Osteoblast (primary cell): ENCODE results near the gene PHETA1. TPM values are rescaled to one million over a fixed set of nuclear protein-coding genes. Genes with fewer than 3 reads are reported as not detected.
"Not testable (repeated sequence)": the region's sequence is repeated elsewhere in the genome, so short reads cannot be mapped to it uniquely, and the experiment has no call there.

Experiments
- DNase-seq: peaks from one replicate; pipeline ENCODE4 v3.0.0; 2011; ENCODE audit warnings: low spot score, mixed read lengths; ENCODE audit not compliant: insufficient read length; ENCODE audit errors: missing footprints
- H2AFZ ChIP-seq: 2 replicates; pipeline ENCODE4 v1.6.0; 2011; ENCODE audit warnings: mild to moderate bottlenecking, low read length
- H3K27ac ChIP-seq: 2 replicates; pipeline ENCODE4 v1.5.1; 2011; ENCODE audit warnings: mild to moderate bottlenecking, low read depth, low read length, moderate library complexity
- H3K27me3 ChIP-seq: 2 replicates; pipeline ENCODE4 v1.6.0; 2012; ENCODE audit warnings: mild to moderate bottlenecking, control low read depth, inconsistent platforms, low read length, moderate library complexity; ENCODE audit not compliant: insufficient read depth
- H3K36me3 ChIP-seq: 2 replicates; pipeline ENCODE4 v1.5.1; 2011; ENCODE audit warnings: mild to moderate bottlenecking, low read length, control low read depth, moderate library complexity; ENCODE audit not compliant: insufficient read depth
- H3K4me1 ChIP-seq: 2 replicates; pipeline ENCODE4 v1.5.1; 2011; ENCODE audit warnings: mild to moderate bottlenecking, low read length, control low read depth, moderate library complexity; ENCODE audit not compliant: insufficient read depth
- H3K4me2 ChIP-seq: 2 replicates; pipeline ENCODE4 v1.6.0; 2011; ENCODE audit warnings: mild to moderate bottlenecking, low read length; ENCODE audit not compliant: insufficient read depth
- H3K4me3 ChIP-seq: fragments of 200-600 bp; sonication (generic); 3 replicates; pipeline ENCODE4 v1.5.1; 2012; ENCODE audit warnings: mild to moderate bottlenecking, low read length, inconsistent platforms; ENCODE audit not compliant: insufficient read depth
- H3K79me2 ChIP-seq: 2 replicates; pipeline ENCODE4 v1.6.0; 2012; ENCODE audit warnings: mild to moderate bottlenecking, low read length, control low read depth, inconsistent platforms; ENCODE audit not compliant: insufficient read depth
- H3K9me3 ChIP-seq: 2 replicates; pipeline ENCODE4 v1.5.1; 2011; ENCODE audit warnings: low read depth, low read length, control low read depth
- H4K20me1 ChIP-seq: 2 replicates; pipeline ENCODE4 v1.6.0; 2012; ENCODE audit warnings: mild to moderate bottlenecking, low read length, control low read depth; ENCODE audit not compliant: insufficient read depth
- total RNA-seq: library from RNA; depleted of rRNA; stranded (reverse); fragments of >200 nt; gene quantifications from 2 replicates; pipeline ENCODE4 v1.2.3, GENCODE V29; 2012
- TF ChIP-seq, protein P1 (sequence below): IDR thresholded peaks from 2 replicates; pipeline ENCODE4 v1.5.1; 2011; ENCODE audit warnings: mild to moderate bottlenecking, low read depth, low read length, moderate library complexity; ENCODE audit errors: extremely low read depth

Gene PHETA1
- total RNA-seq, 1 donor = 8.3 TPM

- Histone ChIP-seq H3K4me1 (no peaks in the 10 kb centered on the region), H3K4me3 (no peak overlapping the region), H3K4me2 (no peak overlapping the region), H3K79me2 (no peaks in the 10 kb centered on the region), H2AFZ (no peak overlapping the region), H3K27me3 (peaks cover 8% of the 10 kb centered on the region), H3K27ac (no peak overlapping the region), H3K9me3 (no peaks in the 10 kb centered on the region), H4K20me1 (no peaks in the 10 kb centered on the region), H3K36me3 (no peaks in the 10 kb centered on the region)
- no peak for DNase-seq
- TF ChIP-seq, protein P1, sequence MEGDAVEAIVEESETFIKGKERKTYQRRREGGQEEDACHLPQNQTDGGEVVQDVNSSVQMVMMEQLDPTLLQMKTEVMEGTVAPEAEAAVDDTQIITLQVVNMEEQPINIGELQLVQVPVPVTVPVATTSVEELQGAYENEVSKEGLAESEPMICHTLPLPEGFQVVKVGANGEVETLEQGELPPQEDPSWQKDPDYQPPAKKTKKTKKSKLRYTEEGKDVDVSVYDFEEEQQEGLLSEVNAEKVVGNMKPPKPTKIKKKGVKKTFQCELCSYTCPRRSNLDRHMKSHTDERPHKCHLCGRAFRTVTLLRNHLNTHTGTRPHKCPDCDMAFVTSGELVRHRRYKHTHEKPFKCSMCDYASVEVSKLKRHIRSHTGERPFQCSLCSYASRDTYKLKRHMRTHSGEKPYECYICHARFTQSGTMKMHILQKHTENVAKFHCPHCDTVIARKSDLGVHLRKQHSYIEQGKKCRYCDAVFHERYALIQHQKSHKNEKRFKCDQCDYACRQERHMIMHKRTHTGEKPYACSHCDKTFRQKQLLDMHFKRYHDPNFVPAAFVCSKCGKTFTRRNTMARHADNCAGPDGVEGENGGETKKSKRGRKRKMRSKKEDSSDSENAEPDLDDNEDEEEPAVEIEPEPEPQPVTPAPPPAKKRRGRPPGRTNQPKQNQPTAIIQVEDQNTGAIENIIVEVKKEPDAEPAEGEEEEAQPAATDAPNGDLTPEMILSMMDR = no peak
Observed at GRCh38 chr12:111335811-111336210, 33.1 kb downstream of the PHETA1 start.

- H3K4me1 ChIP-seq, H3K27ac ChIP-seq, H3K4me3 ChIP-seq, H3K79me2 ChIP-seq, DNase-seq, H3K9me3 ChIP-seq, H3K36me3 ChIP-seq, H2AFZ ChIP-seq, H4K20me1 ChIP-seq, H3K4me2 ChIP-seq, H3K27me3 ChIP-seq: not testable (repeated sequence)
Observed at GRCh38 chr12:111335301-111335700, 33.6 kb downstream of the PHETA1 start.

GRCh38 chr12:111334393-111334915 lies 34.4 kb downstream of the PHETA1 start:
- Histone ChIP-seq H3K4me1 (no peaks in the 10 kb centered on the region), H3K4me3 (no peak overlapping the region), H3K4me2 (no peak overlapping the region), H3K36me3 (no peaks in the 10 kb centered on the region), H2AFZ (no peak overlapping the region), H3K27ac (no peak overlapping the region), H3K27me3 (peaks cover 7% of the 10 kb centered on the region), H3K79me2 (no peaks in the 10 kb centered on the region), H4K20me1 (no peaks in the 10 kb centered on the region), H3K9me3 (no peaks in the 10 kb centered on the region)
- TF ChIP-seq, protein P1 = no peak
- DNase-seq = no peak

DNA sequence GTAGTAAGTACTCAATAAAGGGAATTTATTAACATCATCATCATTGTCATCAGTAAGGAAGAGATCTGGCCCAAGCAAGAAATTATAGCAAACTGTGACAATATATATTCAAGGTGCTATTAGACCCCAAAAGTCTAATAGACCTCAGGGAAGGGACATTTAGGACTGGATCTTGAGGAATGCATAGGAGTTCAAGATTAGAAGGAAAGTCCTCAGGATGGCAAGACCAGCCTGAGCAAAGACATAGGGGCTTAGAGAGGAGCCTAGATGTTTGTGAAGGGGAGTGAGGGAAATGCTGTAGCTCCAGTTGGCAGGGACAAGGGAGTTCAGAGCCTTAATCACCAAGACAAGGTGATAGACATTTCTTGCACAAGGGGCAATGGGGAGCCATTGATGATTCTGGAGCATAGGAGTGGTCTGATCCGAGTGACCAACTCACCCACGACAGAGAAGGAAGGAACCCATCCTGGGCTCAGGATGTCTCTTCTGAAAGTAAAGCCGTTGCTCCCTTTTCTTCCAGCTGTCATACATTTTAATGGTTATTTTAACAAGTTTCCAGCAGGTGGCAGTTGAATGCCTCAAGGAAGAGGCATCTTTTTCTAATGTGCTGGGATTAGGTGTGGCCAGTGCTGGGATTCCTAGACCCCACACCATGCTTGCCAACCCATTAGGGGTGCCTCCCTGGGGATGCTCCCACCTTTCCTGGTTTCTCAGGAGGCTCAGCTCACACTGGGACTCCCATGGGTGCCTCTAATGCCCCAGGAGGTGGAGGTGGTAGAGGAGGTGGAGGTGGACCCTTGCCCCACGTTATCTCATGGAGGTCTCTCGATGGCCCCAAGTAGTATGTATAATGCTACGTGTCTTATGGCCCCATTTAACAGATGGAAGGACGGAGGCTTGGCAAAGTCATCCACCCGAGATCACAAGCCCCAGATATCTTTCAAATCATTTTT lies 37.8 kb downstream of the PHETA1 start:
- DNase-seq = peak; percentile 93
- Histone ChIP-seq H3K9me3 (no peaks in the 10 kb centered on the region), H3K4me2 (no peak overlapping the region), H3K27ac (no peak overlapping the region), H3K4me3 (no peak overlapping the region), H4K20me1 (no peaks in the 10 kb centered on the region), H3K36me3 (no peaks in the 10 kb centered on the region), H3K79me2 (no peaks in the 10 kb centered on the region), H3K4me1 (no peaks in the 10 kb centered on the region), H2AFZ (no peak overlapping the region), H3K27me3 (peaks cover 6% of the 10 kb centered on the region)
- TF ChIP-seq, protein P1 = peak; percentile 53
